Activated T-cell treated with anti-CD3 and anti-CD28 coated beads, Interleukin-2, amount 50 U/mL, for 4 hours (primary cell): ENCODE data around the gene IP6K3. TPM values are rescaled to one million over a fixed set of nuclear protein-coding genes. Genes with fewer than 3 reads are reported as not detected.
A peak's percentile ranks its signal among the peaks of the same experiment; 100 is the strongest.

Experiments
- ATAC-seq, 2 donors: fragments of 200-7000 bp; cut with Tn5 transposase; one replicate each; pipeline ENCODE4 v1.10.0; 2021
- DNase-seq: peaks from one replicate; pipeline ENCODE4 v3.0.0-alpha.2; 2020
- H3K27me3 Mint-ChIP-seq: one replicate; pipeline ENCODE4 v1.8.0; 2021; ENCODE audit warnings: low read depth, mixed read lengths
- H3K36me3 Mint-ChIP-seq: one replicate; pipeline ENCODE4 v1.8.0; 2022; ENCODE audit warnings: mixed read lengths; ENCODE audit not compliant: insufficient read depth
- H3K4me1 Mint-ChIP-seq: one replicate; pipeline ENCODE4 v1.8.0; 2021; ENCODE audit warnings: low read depth, mixed read lengths
- H3K4me3 Mint-ChIP-seq: one replicate; pipeline ENCODE4 v1.8.0; 2021; ENCODE audit warnings: mild to moderate bottlenecking, moderate library complexity, mixed read lengths
- H3K9me3 Mint-ChIP-seq: one replicate; pipeline ENCODE4 v1.8.0; 2021; ENCODE audit warnings: mixed read lengths
- total RNA-seq, 3 donors: library from RNA; stranded (reverse); gene quantifications; one replicate each; pipeline ENCODE4 v1.2.1, GENCODE V29; 2021

Gene IP6K3
- total RNA-seq, 3 donors from 2014 or later: not detected

- ATAC-seq: no peak
- Mint-ChIP-seq H3K4me3 (no peak overlapping the region), H3K4me1 (peaks cover 19% of the 10 kb centered on the region), H3K9me3 (no peaks in the 10 kb centered on the region), H3K36me3 (peaks cover 37% of the 10 kb centered on the region), H3K27me3 (no peaks in the 10 kb centered on the region)
- DNase-seq: no peak
Measured at GRCh38 chr6:33686225-33686924, 60.3 kb downstream of the IP6K3 start.

GRCh38 chr6:33685411-33686224 is 61.1 kb downstream of the IP6K3 start:
- DNase-seq: no peak
- H3K4me3 Mint-ChIP-seq: no peak overlapping the region
- H3K36me3 Mint-ChIP-seq: peaks cover 35% of the 10 kb centered on the region

GRCh38 chr6:33684983-33685382 is 61.7 kb downstream of the IP6K3 start:
- Mint-ChIP-seq H3K9me3 (no peaks in the 10 kb centered on the region), H3K4me1 (peaks cover 15% of the 10 kb centered on the region), H3K27me3 (no peaks in the 10 kb centered on the region), H3K4me3 (no peak overlapping the region), H3K36me3 (peaks cover 34% of the 10 kb centered on the region)
- DNase-seq (no peak), ATAC-seq (no peak)

More at GRCh38 chr6:33685411-33686224, 61.1 kb downstream of the IP6K3 start:
- H3K9me3 Mint-ChIP-seq: no peaks in the 10 kb centered on the region
- H3K4me1 Mint-ChIP-seq: peaks cover 15% of the 10 kb centered on the region
- no peak for ATAC-seq
- H3K27me3 Mint-ChIP-seq: no peaks in the 10 kb centered on the region

DNA sequence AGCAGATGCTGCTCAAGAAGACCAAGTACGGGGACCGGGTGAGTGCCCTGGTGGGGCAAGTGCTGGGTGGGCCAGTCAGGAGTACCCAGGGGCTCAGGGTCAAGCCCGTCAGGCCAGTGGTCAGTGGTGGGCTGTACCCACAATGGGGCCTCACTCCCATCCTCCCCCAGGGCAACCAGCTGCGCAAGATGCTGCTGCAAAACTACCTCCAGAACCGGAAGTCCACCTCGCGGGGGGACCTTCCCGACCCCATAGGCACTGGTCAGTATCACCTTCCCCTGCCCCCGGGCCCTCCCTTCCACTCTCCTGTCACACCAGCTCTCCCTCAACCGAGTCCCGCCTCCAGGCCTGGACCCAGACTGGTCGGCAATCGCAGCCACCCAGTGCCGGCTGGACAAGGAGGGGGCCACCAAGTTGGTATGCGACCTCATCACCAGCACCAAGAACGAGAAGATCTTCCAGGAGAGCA is 62.2 kb downstream of the IP6K3 start:
- H3K27me3 Mint-ChIP-seq: no peaks in the 10 kb centered on the region
- peaks cover 38% of the 10 kb centered on the region for H3K36me3 Mint-ChIP-seq
- no peaks in the 10 kb centered on the region for H3K9me3 Mint-ChIP-seq
- no peak overlapping the region for H3K4me3 Mint-ChIP-seq
- DNase-seq: no peak
- peaks cover 15% of the 10 kb centered on the region for H3K4me1 Mint-ChIP-seq
- ATAC-seq: no peak

GRCh38 chr6:33683576-33684427 is 62.9 kb downstream of the IP6K3 start:
- peaks cover 15% of the 10 kb centered on the region for H3K4me1 Mint-ChIP-seq
- H3K36me3 Mint-ChIP-seq: peaks cover 36% of the 10 kb centered on the region
- no peak overlapping the region for H3K4me3 Mint-ChIP-seq

DNA sequence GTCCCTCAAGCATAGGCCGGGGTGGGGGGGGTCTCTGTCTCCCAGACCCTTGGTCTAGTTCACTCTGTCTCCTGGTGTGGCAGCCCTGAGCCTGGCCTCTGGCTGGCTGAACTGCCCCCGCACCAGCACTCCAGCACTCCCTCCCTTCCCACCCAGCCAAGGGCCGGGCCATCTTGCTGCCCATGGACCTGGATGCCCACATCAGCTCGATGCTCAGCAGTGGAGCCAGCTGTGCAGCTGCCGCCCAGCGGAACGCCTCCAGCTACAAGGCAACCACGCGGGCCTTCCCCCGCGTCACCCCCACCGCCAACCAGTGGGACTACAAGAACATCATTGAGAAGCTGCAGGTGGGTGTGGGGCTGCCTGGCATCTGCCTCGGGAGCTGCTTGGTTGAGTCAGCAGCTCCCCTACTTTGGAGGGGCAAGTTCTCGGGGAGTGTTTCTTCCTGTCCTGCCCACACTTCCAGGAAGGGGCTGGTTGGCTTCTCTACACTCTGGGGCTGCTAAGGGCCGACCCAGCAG is 63.6 kb downstream of the IP6K3 start:
- Mint-ChIP-seq H3K4me3 (no peak overlapping the region), H3K9me3 (no peaks in the 10 kb centered on the region), H3K27me3 (no peaks in the 10 kb centered on the region), H3K36me3 (peaks cover 37% of the 10 kb centered on the region), H3K4me1 (peaks cover 15% of the 10 kb centered on the region)
- ATAC-seq (peak; percentile 61 to 79), DNase-seq (peak; percentile 38)

More at GRCh38 chr6:33683576-33684427, 62.9 kb downstream of the IP6K3 start:
- H3K9me3 Mint-ChIP-seq: no peaks in the 10 kb centered on the region
- no peaks in the 10 kb centered on the region for H3K27me3 Mint-ChIP-seq
- ATAC-seq: peak; percentile 33 to 54
- DNase-seq: no peak

- Mint-ChIP-seq H3K4me1 (peaks cover 15% of the 10 kb centered on the region), H3K36me3 (peaks cover 42% of the 10 kb centered on the region), H3K4me3 (no peak overlapping the region), H3K27me3 (no peaks in the 10 kb centered on the region), H3K9me3 (no peaks in the 10 kb centered on the region)
- DNase-seq (no peak), ATAC-seq (no peak)
Measured at GRCh38 chr6:33682341-33682740, 64.4 kb downstream of the IP6K3 start.

- DNase-seq (no peak), ATAC-seq (no peak)
- Mint-ChIP-seq H3K4me3 (no peak overlapping the region), H3K4me1 (peaks cover 15% of the 10 kb centered on the region), H3K27me3 (no peaks in the 10 kb centered on the region), H3K36me3 (peaks cover 42% of the 10 kb centered on the region), H3K9me3 (no peaks in the 10 kb centered on the region)
Measured at GRCh38 chr6:33679761-33680160, 66.9 kb downstream of the IP6K3 start.

- Mint-ChIP-seq H3K4me3 (no peak overlapping the region), H3K36me3 (peaks cover 44% of the 10 kb centered on the region), H3K9me3 (no peaks in the 10 kb centered on the region), H3K27me3 (no peaks in the 10 kb centered on the region), H3K4me1 (peaks cover 15% of the 10 kb centered on the region)
- DNase-seq (no peak), ATAC-seq (no peak)
Measured at GRCh38 chr6:33678932-33679490, 67.7 kb downstream of the IP6K3 start.

DNA sequence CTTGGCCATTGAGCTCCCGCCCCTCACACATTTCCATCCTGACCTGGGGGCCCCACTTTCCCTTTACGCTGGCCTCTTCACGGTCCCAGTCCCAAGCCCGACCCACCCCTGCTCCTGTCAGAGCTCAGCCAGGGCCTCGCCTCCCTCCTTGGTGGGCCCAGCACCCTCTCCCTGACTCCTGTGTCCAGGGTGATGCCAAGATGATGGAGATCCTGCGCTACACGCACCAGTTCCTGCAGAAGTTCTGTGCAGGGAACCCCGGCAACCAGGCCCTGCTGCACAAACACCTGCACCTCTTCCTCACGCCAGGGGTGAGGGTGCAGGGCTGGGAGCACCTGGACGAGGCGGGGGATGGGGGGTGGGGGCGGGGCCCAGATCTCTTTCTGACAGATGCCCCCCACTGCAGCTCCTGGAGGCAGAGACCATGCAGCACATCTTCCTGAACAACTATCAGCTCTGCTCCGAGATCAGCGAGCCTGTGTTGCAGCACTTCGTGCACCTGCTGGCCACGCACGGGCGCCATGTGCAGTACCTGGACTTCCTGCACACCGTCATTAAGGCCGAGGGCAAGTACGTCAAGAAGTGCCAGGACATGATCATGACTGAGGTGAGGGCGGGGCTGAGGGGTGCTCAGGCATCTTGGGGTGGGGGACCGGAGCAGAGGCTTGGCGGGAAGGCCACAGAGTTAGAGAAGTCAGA is 68.3 kb downstream of the IP6K3 start:
- Mint-ChIP-seq H3K4me3 (no peak overlapping the region), H3K36me3 (peaks cover 43% of the 10 kb centered on the region), H3K9me3 (no peaks in the 10 kb centered on the region), H3K27me3 (no peaks in the 10 kb centered on the region), H3K4me1 (peaks cover 10% of the 10 kb centered on the region)
- no peak for ATAC-seq
- no peak for DNase-seq

- Mint-ChIP-seq H3K4me1 (peaks cover 4% of the 10 kb centered on the region), H3K27me3 (no peaks in the 10 kb centered on the region), H3K9me3 (no peaks in the 10 kb centered on the region), H3K36me3 (peaks cover 43% of the 10 kb centered on the region), H3K4me3 (no peak overlapping the region)
- ATAC-seq: no peak
- DNase-seq: no peak
Measured at GRCh38 chr6:33677689-33678088, 69.0 kb downstream of the IP6K3 start.

DNA sequence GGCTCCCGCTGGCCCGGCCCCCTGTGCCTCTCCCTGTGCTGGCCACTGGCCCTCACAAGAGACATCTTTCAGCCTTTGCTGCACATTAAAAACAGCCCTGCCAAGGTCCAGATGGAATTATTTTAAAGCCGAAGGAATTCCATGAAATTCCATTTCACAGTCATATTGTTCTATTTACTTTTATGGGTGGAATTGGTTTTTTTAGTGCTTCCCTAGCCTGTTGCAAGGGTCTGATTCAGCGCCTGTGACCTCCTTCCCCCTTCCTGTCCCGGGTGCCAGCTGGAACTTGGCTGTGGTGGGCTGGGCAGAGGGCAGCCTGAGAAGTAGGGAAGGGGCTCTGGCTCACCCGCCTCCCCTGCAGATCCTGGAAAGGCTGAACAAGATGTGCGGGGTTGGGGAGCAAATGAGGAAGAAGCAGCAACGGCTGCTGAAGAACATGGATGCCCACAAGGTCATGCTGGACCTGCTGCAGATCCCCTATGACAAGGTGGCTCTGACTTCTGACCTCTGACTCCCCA is 69.5 kb downstream of the IP6K3 start:
- DNase-seq: no peak
- Mint-ChIP-seq H3K9me3 (no peaks in the 10 kb centered on the region), H3K4me3 (no peak overlapping the region), H3K27me3 (no peaks in the 10 kb centered on the region), H3K4me1 (peaks cover under 1% of the 10 kb centered on the region), H3K36me3 (peaks cover 43% of the 10 kb centered on the region)
- no peak for ATAC-seq
